Upper lobe of left lung (tissue), 6 donors: ENCODE data around the gene ANKS4B. TPM values are rescaled to one million over a fixed set of nuclear protein-coding genes. Genes with fewer than 3 reads are reported as not detected.
"Not testable (repeated sequence)": the region's sequence is repeated elsewhere in the genome, so short reads cannot be mapped to it uniquely, and the experiment has no call there.

ENCODE experiments used
- ATAC-seq, 2 donors: fragments of 200-7000 bp; cut with Tn5 transposase; one replicate each; pipeline ENCODE4 v1.9.1; 2022; ENCODE audit warnings: mild to moderate bottlenecking in 2 of 2, moderate library complexity in 2 of 2; ENCODE audit not compliant: low FRiP score in 2 of 2
- DNase-seq, 2 donors: peaks; one replicate each; pipeline ENCODE4 v3.0.0-alpha.2; 2019 to 2020
- H3K27ac ChIP-seq, 4 donors: fragments of 200-600 bp; sonication (generic); one replicate each; pipeline ENCODE4 v1.5.1; 2016 to 2019
- H3K27me3 ChIP-seq, 4 donors: fragments of 200-600 bp; sonication (generic); one replicate each; pipeline ENCODE4 v1.5.1; 2017 to 2019
- H3K36me3 ChIP-seq, 4 donors: fragments of 200-600 bp; sonication (generic); one replicate each; pipeline ENCODE4 v1.5.1; 2016 to 2019
- H3K4me1 ChIP-seq, 4 donors: fragments of 200-600 bp; sonication (generic); one replicate each; pipeline ENCODE4 v1.5.1; 2018 to 2019
- H3K4me3 ChIP-seq, 4 donors: fragments of 200-600 bp; sonication (generic); one replicate each; pipeline ENCODE4 v1.5.1; 2017 to 2019; ENCODE audit warnings: mild to moderate bottlenecking in 2 of 4, moderate library complexity in 1 of 4
- H3K9me3 ChIP-seq, 4 donors: fragments of 200-600 bp; sonication (generic); one replicate each; pipeline ENCODE4 v1.5.1; 2018 to 2019
- CTCF ChIP-seq, 6 experiments: fragments of 450-650 bp in 4 of 6; fragments of 200-600 bp in 2 of 6; sonication (generic) in 2 of 6; IDR thresholded peaks; one replicate each; pipeline ENCODE4 v1.5.1; 2016 to 2019; ENCODE audit warnings: antibody characterized with exemption in 6 of 6
- EP300 ChIP-seq, 4 donors: sonication (generic); formaldehyde crosslinking; IDR thresholded peaks; one replicate each; pipeline ENCODE4 v1.5.1; 2017; ENCODE audit warnings: antibody characterized with exemption in 4 of 4, control low read depth in 2 of 4
- POLR2A ChIP-seq, 4 donors: fragments of 450-650 bp; IDR thresholded peaks; one replicate each; pipeline ENCODE4 v1.5.1; 2016 to 2017; ENCODE audit warnings: antibody characterized with exemption in 4 of 4, mild to moderate bottlenecking in 2 of 4
- POLR2AphosphoS5 ChIP-seq, 2 donors: sonication (generic); formaldehyde crosslinking; IDR thresholded peaks; one replicate each; pipeline ENCODE4 v1.5.1; 2017; ENCODE audit warnings: antibody characterized with exemption in 2 of 2
- WGBS, 2 donors: methylation state at CpG; one replicate each; pipeline ENCODE4 v1.1.5; 2017 to 2018; 5-methylcytosine and 5-hydroxymethylcytosine counted together
- total RNA-seq, 6 donors: library from RNA; depleted of rRNA in 4 of 6; stranded (reverse); fragments of >200 nt in 4 of 6; gene quantifications; one replicate each; pipeline versions ENCODE4 v1.1.0 to v1.2.1, GENCODE V29; 2016 to 2021
- donor health status: DM: no; HTN: no; CAD: no; lungs with moderate emphysema.
- donor health status: DM: no; HTN: yes; CAD: no; lungs with severe emphysema.

ANKS4B gene
- total RNA-seq, 6 donors from 2014 or later, result 0.06 TPM; not detected in 5

DNA sequence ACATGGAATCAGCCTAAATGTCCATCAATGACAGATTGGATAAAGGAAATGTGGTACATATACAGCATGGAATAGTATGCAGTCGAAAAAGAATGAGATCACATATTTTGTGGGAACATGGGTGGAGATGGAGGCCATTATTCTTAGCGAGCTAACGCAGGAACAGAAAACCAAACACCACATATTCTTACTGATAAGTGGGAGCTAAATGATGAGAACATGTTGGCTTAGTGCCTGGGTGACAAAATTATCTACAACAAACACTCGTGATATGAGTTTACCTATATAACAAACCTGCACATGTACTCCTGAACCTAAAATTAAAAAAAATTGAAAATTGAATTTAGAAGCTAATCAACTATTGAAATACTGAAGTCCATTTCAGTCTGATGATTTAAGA, 6.1 kb downstream of the ANKS4B start:
- Histone ChIP-seq H3K4me3 (no peak overlapping the region), H3K9me3 (no peaks in the 10 kb centered on the region), H3K27me3 (no peaks in the 10 kb centered on the region), H3K36me3 (no peaks in the 10 kb centered on the region), H3K4me1 (peaks cover 0 to 5% (median 0%) of the 10 kb centered on the region in 4 donors), H3K27ac (no peak overlapping the region)
- ATAC-seq (no peak), DNase-seq (no peak)
- no peak for TF ChIP-seq POLR2AphosphoS5 (IDR thresholded peaks at IDR 0.05)
- TF ChIP-seq POLR2A (IDR thresholded peaks at IDR 0.05), result no peak
- TF ChIP-seq EP300 (IDR thresholded peaks at IDR 0.05), result no peak
- TF ChIP-seq CTCF (IDR thresholded peaks at IDR 0.05), result no peak
- 65% methylated on average over 4 of the region's 4 CpGs for WGBS, 2 donors

DNA sequence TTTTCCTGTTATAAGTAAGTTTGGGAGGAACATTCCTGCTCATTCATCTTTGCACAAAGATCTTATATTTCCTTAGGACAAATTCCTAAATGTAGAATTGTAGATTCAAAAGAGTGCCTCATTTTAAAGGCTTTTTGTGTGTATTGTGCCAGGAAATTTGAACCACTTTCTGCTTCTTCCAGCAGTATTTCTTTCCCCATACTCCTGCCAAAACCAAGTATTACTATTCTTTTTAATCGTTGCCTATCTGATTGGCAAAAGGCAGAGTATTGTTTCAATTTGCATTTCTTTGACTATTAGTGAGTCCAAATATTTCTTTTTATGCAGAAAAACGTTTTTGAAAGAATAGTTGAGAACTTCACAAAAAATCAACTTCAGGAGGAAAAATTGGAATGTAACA, 9.3 kb downstream of the ANKS4B start:
- no peak for ATAC-seq
- Histone ChIP-seq H3K4me3 (no peak overlapping the region), H3K9me3 (no peaks in the 10 kb centered on the region), H3K27me3 (no peaks in the 10 kb centered on the region), H3K4me1 (peaks cover 0 to 9% (median 2%) of the 10 kb centered on the region in 4 donors), H3K36me3 (no peaks in the 10 kb centered on the region), H3K27ac (no peak overlapping the region)
- DNase-seq, result no peak
- no peak for TF ChIP-seq CTCF (IDR thresholded peaks at IDR 0.05)
- no peak for TF ChIP-seq EP300 (IDR thresholded peaks at IDR 0.05)
- TF ChIP-seq POLR2A (IDR thresholded peaks at IDR 0.05), result no peak
- no peak for TF ChIP-seq POLR2AphosphoS5 (IDR thresholded peaks at IDR 0.05)
- WGBS, 2 donors, result 35 to 45% methylated on average over 2 of the region's 2 CpGs

DNA sequence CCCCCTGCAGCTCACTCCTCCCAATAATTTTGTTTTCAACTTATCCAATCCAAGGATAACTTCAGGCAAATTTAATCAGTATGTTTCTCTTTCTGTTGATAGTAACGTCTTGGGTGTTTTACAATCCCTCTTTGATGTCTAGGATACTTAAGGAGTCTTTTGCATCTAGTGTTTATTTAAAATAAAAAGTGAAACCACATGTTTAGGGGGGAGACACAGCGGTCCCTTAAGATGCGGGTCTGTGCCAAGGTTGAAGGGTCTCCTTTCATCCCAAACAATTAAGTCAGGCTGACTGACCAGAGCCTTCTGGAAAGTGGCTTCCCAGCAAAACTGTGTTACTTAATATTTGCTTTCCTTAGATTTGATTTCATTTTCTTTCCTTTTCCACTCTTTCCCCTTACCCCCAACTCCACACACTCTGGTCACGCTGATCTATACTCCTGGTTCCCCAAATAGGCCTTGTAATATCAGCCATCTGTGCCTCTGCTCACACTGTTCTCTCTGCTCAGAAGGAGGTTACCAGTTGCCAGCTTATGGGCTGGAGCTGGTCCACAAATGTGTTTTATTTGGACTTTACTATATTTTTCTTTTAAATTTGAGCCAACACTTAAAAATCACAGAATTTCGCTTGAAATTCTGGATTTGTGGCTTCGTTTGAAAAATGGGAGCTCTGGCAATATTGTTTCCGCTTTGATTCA, 11.2 kb downstream of the ANKS4B start:
- 44 to 50% methylated on average over 7 of the region's 7 CpGs for WGBS, 2 donors
- no peak for ATAC-seq
- Histone ChIP-seq H3K9me3 (no peaks in the 10 kb centered on the region), H3K27ac (no peak overlapping the region), H3K4me3 (no peak overlapping the region), H3K4me1 (peaks cover 0 to 9% (median 2%) of the 10 kb centered on the region in 4 donors), H3K27me3 (no peaks in the 10 kb centered on the region), H3K36me3 (no peaks in the 10 kb centered on the region)
- no peak for DNase-seq
- TF ChIP-seq CTCF (IDR thresholded peaks at IDR 0.05), result no peak
- TF ChIP-seq POLR2A (IDR thresholded peaks at IDR 0.05), result no peak
- TF ChIP-seq POLR2AphosphoS5 (IDR thresholded peaks at IDR 0.05), result no peak

DNA sequence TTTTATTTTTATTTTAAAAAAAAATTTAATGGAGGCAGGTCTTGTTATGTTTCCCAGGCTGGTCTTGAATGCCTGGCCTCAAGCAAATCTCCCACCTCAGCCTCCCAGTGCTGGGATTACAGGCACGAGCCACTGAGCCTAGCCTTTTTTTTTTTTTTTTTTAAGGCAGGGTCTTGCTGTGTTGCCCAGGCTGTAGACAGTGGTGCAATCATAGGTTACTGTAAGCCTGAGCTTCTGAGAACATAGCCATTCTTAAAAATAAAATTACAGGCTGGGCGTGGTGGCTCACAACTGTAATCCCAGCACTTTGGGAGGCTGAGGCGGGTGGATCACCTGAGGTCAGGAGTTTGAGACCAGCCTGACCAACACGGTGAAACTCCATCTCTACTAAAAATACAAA, 14.7 kb downstream of the ANKS4B start:
- not testable (repeated sequence) for DNase-seq, H3K27ac ChIP-seq, H3K4me3 ChIP-seq, ATAC-seq, H3K27me3 ChIP-seq, H3K4me1 ChIP-seq, H3K36me3 ChIP-seq, H3K9me3 ChIP-seq
- 78 to 86% methylated on average over 4 of the region's 4 CpGs for WGBS, 2 donors

DNA sequence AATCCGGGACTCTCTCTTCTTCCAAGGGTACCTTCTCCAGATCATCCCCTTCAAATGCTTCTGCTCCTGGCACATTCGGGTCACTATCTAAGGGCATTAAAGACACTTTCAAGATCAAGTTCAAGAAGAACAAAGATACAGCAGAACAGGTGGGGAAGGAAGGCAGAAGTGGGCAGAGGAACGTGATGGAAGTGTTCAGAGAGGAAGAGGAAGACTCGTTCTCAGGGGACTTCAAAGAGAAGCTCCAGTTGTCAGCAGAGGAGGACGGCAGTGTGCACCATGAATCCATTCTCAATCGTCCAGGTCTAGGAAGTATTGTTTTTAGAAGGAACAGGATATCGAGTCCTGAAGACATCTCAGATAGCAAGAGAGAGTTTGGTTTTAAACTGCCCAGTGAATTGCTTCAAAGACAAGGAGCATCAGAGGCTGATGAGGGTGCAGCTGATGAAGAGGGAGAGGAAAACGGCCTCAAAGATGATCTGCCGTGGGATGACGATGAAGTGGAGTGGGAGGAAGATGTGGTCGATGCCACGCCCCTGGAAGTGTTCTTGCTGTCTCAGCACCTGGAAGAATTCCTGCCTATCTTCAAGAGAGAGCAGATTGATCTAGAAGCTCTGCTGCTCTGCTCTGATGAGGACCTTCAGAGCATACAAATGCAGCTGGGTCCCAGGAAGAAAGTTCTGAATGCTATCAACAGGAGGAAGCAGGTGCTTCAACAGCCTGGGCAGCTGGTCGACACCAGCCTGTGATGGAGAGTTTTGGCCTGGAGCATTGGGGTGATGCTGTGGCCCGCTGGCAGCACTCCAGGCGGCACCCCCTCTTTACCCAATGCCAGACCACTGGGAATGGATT, 16.8 kb downstream of the ANKS4B start:
- Histone ChIP-seq H3K4me3 (no peak overlapping the region), H3K9me3 (no peaks in the 10 kb centered on the region), H3K27ac (no peak overlapping the region), H3K4me1 (no peaks in the 10 kb centered on the region), H3K27me3 (no peaks in the 10 kb centered on the region), H3K36me3 (no peaks in the 10 kb centered on the region)
- TF ChIP-seq CTCF (IDR thresholded peaks at IDR 0.05) (no peak), POLR2AphosphoS5 (IDR thresholded peaks at IDR 0.05) (no peak), EP300 (IDR thresholded peaks at IDR 0.05) (no peak), POLR2A (IDR thresholded peaks at IDR 0.05) (no peak)
- WGBS, 2 donors, result 82 to 85% methylated on average over 15 of the region's 15 CpGs
- DNase-seq, result no peak
- no peak for ATAC-seq
